GM18498 (cell line): ENCODE data around the gene LRRTM1.

ENCODE experiments used
- ATAC-seq: cut with Tn5 transposase; IDR thresholded peaks from one replicate; pipeline ENCODE4 v1.9.1; 2021; ENCODE audit warnings: mild to moderate bottlenecking, moderate library complexity; ENCODE audit not compliant: unreplicated experiment

LRRTM1 gene

GRCh38 chr2:80252294-80252986 lies 52.1 kb downstream of the LRRTM1 start:
- no peak for ATAC-seq
